K562 (cell line): ENCODE data around the gene PELI3. TPM values are rescaled to one million over a fixed set of nuclear protein-coding genes. Genes with fewer than 3 reads are reported as not detected.

ENCODE experiments used
- ATAC-seq: fragments of 200-7000 bp; cut with Tn5 transposase; 3 replicates; pipeline ENCODE4 v1.9.1; 2020; ENCODE audit warnings: moderate library complexity
- BruUV-seq: library from RNA; stranded (reverse); fragments of 400-500 nt; replicated peaks from 2 replicates; lab custom pipeline; 2021; lab: Mats Ljungman, UMichigan
- CTCF ChIA-PET: fragments of 300-600 bp; formaldehyde crosslinking; extraction: SDS; loops from one replicate; lab custom pipeline; 2021; ENCODE audit warnings: low intra/inter-chr PET ratio; lab: Yijun Ruan, JAX
- POLR2A ChIA-PET: fragments of 300-600, 350-650 bp; sonication (Branson Sonifier 250); formaldehyde crosslinking; extraction: SDS; loops from one replicate; lab custom pipeline; 2021; ENCODE audit warnings: antibody characterized with exemption, inconsistent platforms; lab: Yijun Ruan, JAX
- DNase-seq, 4 experiments: peaks; one replicate each; pipeline versions ENCODE4 v3.0.0 to v3.0.0-alpha.2; 2011 to 2018; ENCODE audit warnings: low spot score in 3 of 4, mixed read lengths in 3 of 4; ENCODE audit errors: extremely low read depth in 1 of 4
- FAIRE-seq: peaks from 2 replicates; lab custom pipeline; 2011; peaks lifted over from hg19 to GRCh38; lab: Jason Lieb, UNC
- H2AFZ ChIP-seq: 2 replicates; pipeline ENCODE4 v1.6.0; 2011; ENCODE audit warnings: low read depth, low read length, control low read depth, inconsistent platforms
- H3K27ac ChIP-seq: fragments of 200-600 bp; 3 replicates; pipeline ENCODE4 v1.8.0; 2011; ENCODE audit warnings: low read depth, mild to moderate bottlenecking, control low read depth, inconsistent platforms, low read length, moderate library complexity, mixed read lengths; ENCODE audit errors: extremely low read depth
- H3K27me3 ChIP-seq, 2 experiments: fragments of 300-600 bp in 1 of 2; 2 replicates in 1 of 2; 3 replicates in 1 of 2; pipeline versions ENCODE4 v1.6.0 to v1.8.0; 2011; ENCODE audit warnings: inconsistent platforms in 2 of 2, low read length in 2 of 2, mild to moderate bottlenecking in 1 of 2, mixed read lengths in 1 of 2, moderate library complexity in 1 of 2; ENCODE audit not compliant: control insufficient read depth in 2 of 2, insufficient read depth in 2 of 2
- H3K36me3 ChIP-seq: fragments of 300-600 bp; 3 replicates; pipeline ENCODE4 v1.8.0; 2011; ENCODE audit warnings: mild to moderate bottlenecking, low read length, inconsistent platforms; ENCODE audit not compliant: control insufficient read depth, insufficient read depth
- H3K4me1 ChIP-seq, 2 experiments: fragments of 200-600 bp in 1 of 2; replicated peaks in 1 of 2; 2 replicates in 1 of 2; 3 replicates in 1 of 2; pipeline versions ENCODE4 v1.5.1 to v1.8.0; 2011; ENCODE audit warnings: inconsistent platforms in 2 of 2, low read length in 2 of 2, mild to moderate bottlenecking in 1 of 2, mixed read lengths in 1 of 2, moderate library complexity in 1 of 2; ENCODE audit not compliant: control insufficient read depth in 2 of 2, insufficient read depth in 2 of 2
- H3K4me2 ChIP-seq: 2 replicates; pipeline ENCODE4 v1.6.1; 2011; ENCODE audit warnings: low read length, control low read depth, inconsistent platforms, mixed read lengths; ENCODE audit not compliant: insufficient read depth
- H3K4me3 ChIP-seq: fragments of 200-600 bp; sonication (generic), shearing (Covaris generic); 2 replicates; pipeline ENCODE4 v1.5.1; 2016; ENCODE audit warnings: control low read depth, inconsistent platforms
- H3K79me2 ChIP-seq: fragments of 200-600 bp; 3 replicates; pipeline ENCODE4 v1.8.0; 2011; ENCODE audit warnings: low read length, inconsistent platforms; ENCODE audit not compliant: control insufficient read depth, insufficient read depth
- H3K9ac ChIP-seq, 2 experiments: 2 replicates each; pipeline versions ENCODE4 v1.6.0 to v1.6.1; 2011; ENCODE audit warnings: low read depth in 2 of 2, low read length in 2 of 2, control low read depth in 1 of 2, inconsistent platforms in 1 of 2, mild to moderate bottlenecking in 1 of 2, mixed read lengths in 1 of 2; ENCODE audit not compliant: insufficient read depth in 1 of 2
- H3K9me1 ChIP-seq: one replicate; pipeline ENCODE4 v1.6.0; 2011; ENCODE audit warnings: inconsistent platforms, mild to moderate bottlenecking, low read length, moderate library complexity; ENCODE audit not compliant: control insufficient read depth, insufficient read depth
- H3K9me3 ChIP-seq: replicated peaks from 2 replicates; pipeline ENCODE4 v1.5.1; 2011; ENCODE audit warnings: low read depth, low read length, inconsistent platforms; ENCODE audit not compliant: control insufficient read depth, insufficient read depth
- H4K20me1 ChIP-seq: replicated peaks from 2 replicates; pipeline ENCODE4 v1.6.1; 2011; ENCODE audit warnings: low read length, inconsistent platforms, mixed read lengths; ENCODE audit not compliant: control insufficient read depth, insufficient read depth
- EP400 ChIP-seq: fragments of 450-650 bp; IDR thresholded peaks from 2 replicates; pipeline ENCODE4 v1.6.1; 2017; ENCODE audit warnings: antibody characterized with exemption, mild to moderate bottlenecking, moderate library complexity
- HNRNPK ChIP-seq: fragments of 200-400 bp; formaldehyde crosslinking; IDR thresholded peaks from one replicate; pipeline ENCODE4 v1.6.1; 2018; ENCODE audit warnings: mild to moderate bottlenecking, low read depth, low read length; ENCODE audit not compliant: poor library complexity, severe bottlenecking
- JUN ChIP-seq, 2 experiments: sonication (generic) in 1 of 2; formaldehyde crosslinking in 1 of 2; IDR thresholded peaks; 2 replicates each; pipeline versions ENCODE4 v1.6.1 to v1.8.0; 2012 to 2022; ENCODE audit warnings: borderline replicate concordance in 2 of 2, mild to moderate bottlenecking in 2 of 2, improper control_type of control experiment in 1 of 2, low read depth in 1 of 2, low read length in 1 of 2, missing genetic modification reagents in 1 of 2
- KDM2B ChIP-seq: fragments of 250-450 bp; sonication (Bioruptor Pico); IDR thresholded peaks from 2 replicates; pipeline ENCODE4 v1.8.0; 2021; ENCODE audit warnings: mild to moderate bottlenecking, moderate library complexity
- MBD2 ChIP-seq: sonication (generic); IDR thresholded peaks from 2 replicates; pipeline ENCODE4 v1.6.1; 2016; ENCODE audit warnings: low read depth, borderline replicate concordance
- MITF ChIP-seq: IDR thresholded peaks from 2 replicates; pipeline ENCODE4 v1.6.1; 2014; ENCODE audit warnings: antibody characterized with exemption
- NUFIP1 ChIP-seq: fragments of 450-650 bp; IDR thresholded peaks from 2 replicates; pipeline ENCODE4 v1.6.1; 2018; ENCODE audit not compliant: partially characterized antibody
- PCBP1 ChIP-seq: fragments of 200-400 bp; formaldehyde crosslinking; IDR thresholded peaks from 2 replicates; pipeline ENCODE4 v1.6.1; 2018; ENCODE audit warnings: mild to moderate bottlenecking, low read depth, low read length; ENCODE audit not compliant: poor library complexity, severe bottlenecking
- PCBP2 ChIP-seq: fragments of 200-400 bp; formaldehyde crosslinking; IDR thresholded peaks from 2 replicates; pipeline ENCODE4 v1.6.1; 2018; ENCODE audit warnings: low read length, low read depth, mild to moderate bottlenecking, moderate library complexity; ENCODE audit not compliant: poor library complexity, severe bottlenecking
- PKNOX1 ChIP-seq: fragments of 450-650 bp; IDR thresholded peaks from 2 replicates; pipeline ENCODE4 v1.6.1; 2016
- RBM17 ChIP-seq: fragments of 200-400 bp; formaldehyde crosslinking; IDR thresholded peaks from 2 replicates; pipeline ENCODE4 v1.6.1; 2017; ENCODE audit warnings: low read depth, mild to moderate bottlenecking, low read length, borderline replicate concordance
- ZNF395 ChIP-seq: fragments of 200-800 bp; sonication (Bioruptor generic); IDR thresholded peaks from 2 replicates; pipeline ENCODE4 v1.6.1; 2017; ENCODE audit warnings: missing genetic modification characterization, missing compliant biosample characterization
- WGBS: fragments of 100-300 bp; shearing (Covaris generic); methylation state at CpG from one replicate; pipeline ENCODE4 v1.1.6; 2016; ENCODE audit warnings: low coverage, mixed read lengths; ENCODE audit not compliant: insufficient coverage; ENCODE audit errors: missing lambda C conversion rate; 5-methylcytosine and 5-hydroxymethylcytosine counted together
- in situ Hi-C: fragments of 300-500 bp; cut with MboI; formaldehyde crosslinking; loops from 4 replicates; pipeline ENCODE4 v1.15.0; 2018; ENCODE audit warnings: inconsistent platforms, mixed read lengths
- intact Hi-C: fragments of 100-400 bp; cut with micrococcal nuclease; formaldehyde crosslinking; loops from 2 replicates; pipeline ENCODE4 v1.14.2; 2022
- polyA plus RNA-seq, 8 experiments: library from polyadenylated mRNA; depleted of rRNA in 4 of 8; stranded (reverse) in 5 of 8; unstranded in 3 of 8; fragments of >200 nt; fragmentation: Nextera tagmentation in 2 of 8; fragmentation: Illumina TruSeq in 1 of 8; extraction: Ambion mirVana in 2 of 8; extraction: Trizol in 1 of 8; gene quantifications; 2 replicates each; pipeline versions ENCODE4 v1.2.1 to v1.2.3, GENCODE V29; 2011 to 2014; ENCODE audit warnings: inconsistent platforms in 1 of 8, missing spikeins in 1 of 8
- total RNA-seq, 7 experiments: library from RNA; depleted of rRNA in 6 of 7; stranded (reverse); fragments of >200 nt in 6 of 7; fragmentation: Illumina TruSeq in 2 of 7; extraction: Trizol in 2 of 7; gene quantifications; 2 replicates each; pipeline versions ENCODE4 v1.2.1 to v1.2.3, GENCODE V29; 2011 to 2021; ENCODE audit warnings: low replicate concordance in 1 of 7

Gene PELI3
- total and polyA plus RNA-seq, 9 of the 15 experiments (the other 6 are each of a cell fraction or from before 2014, with no cell fraction given): 0.17 to 4.2 (median 1.9) TPM

GRCh38 chr11:66462010-66462409, 4.7 kb upstream of the PELI3 start:
- no peak overlapping the region for H3K9ac ChIP-seq
- no peaks in the 10 kb centered on the region for H3K36me3 ChIP-seq
- BruUV-seq: no TSS peak
- ChIA-PET POLR2A (interaction anchor here (0.6 kb wide), 1 partner anchor 10 kb away, joined by 3 read pairs; no protein-coding TSS in a partner anchor), CTCF (no interaction called here)
- in situ Hi-C loops (no loop called here), intact Hi-C loops (no loop called here)
- peaks cover 4 to 9% of the 10 kb centered on the region in 2 experiments; a peak in 3 of 5 replicates for H3K4me1 ChIP-seq
- no peaks in the 10 kb centered on the region; the same call in 1 of the 2 replicates for H4K20me1 ChIP-seq
- no peak for FAIRE-seq
- no peaks in the 10 kb centered on the region for H3K27me3 ChIP-seq
- ATAC-seq: no peak
- no peak overlapping the region for H3K27ac ChIP-seq
- H3K79me2 ChIP-seq: no peaks in the 10 kb centered on the region
- DNase-seq: no peak
- H3K4me2 ChIP-seq: no peak overlapping the region
- no peak overlapping the region for H2AFZ ChIP-seq
- H3K4me3 ChIP-seq: no peak overlapping the region
- no peaks in the 10 kb centered on the region for H3K9me1 ChIP-seq
- H3K9me3 ChIP-seq: peaks cover 4% of the 10 kb centered on the region; the same call in 1 of the 2 replicates
- peak; percentile 81 for TF ChIP-seq HNRNPK
- TF ChIP-seq PCBP1: peak; percentile 89
- peak; percentile 82 for TF ChIP-seq PCBP2
- TF ChIP-seq KDM2B (CRISPR knock-in tag): no peak

- Histone ChIP-seq H3K4me2 (no peak overlapping the region), H3K9ac (no peak overlapping the region), H3K9me3 (peaks cover 4% of the 10 kb centered on the region; the same call in 1 of the 2 replicates), H3K4me3 (no peak overlapping the region), H2AFZ (no peak overlapping the region), H3K27ac (no peak overlapping the region), H3K36me3 (no peaks in the 10 kb centered on the region), H3K79me2 (no peaks in the 10 kb centered on the region), H3K9me1 (no peaks in the 10 kb centered on the region), H4K20me1 (peaks cover 3% of the 10 kb centered on the region; the same call in 1 of the 2 replicates), H3K4me1 (peaks cover 0 to 17% of the 10 kb centered on the region in 2 experiments; a peak in 3 of 5 replicates), H3K27me3 (no peaks in the 10 kb centered on the region)
- DNase-seq (no peak), FAIRE-seq (no peak), ATAC-seq (no peak)
- intact Hi-C loops (no loop called here), in situ Hi-C loops (no loop called here)
- no TSS peak for BruUV-seq
- WGBS: 16% methylated on average over 3 of the region's 3 CpGs
- POLR2A ChIA-PET: interaction anchor here (0.6 kb wide), 1 partner anchor 98 kb away, joined by 3 read pairs; no protein-coding TSS in a partner anchor
- CTCF ChIA-PET: no interaction called here
- TF ChIP-seq NUFIP1 (no peak), MITF (no peak), PKNOX1 (no peak), RBM17 (no peak), JUN (IDR thresholded peaks at IDR 0.05; ENCODE audit: borderline replicate concordance, low read depth, low read length) (no peak), JUN (CRISPR knock-in tag; IDR thresholded peaks at IDR 0.05; ENCODE audit: borderline replicate concordance) (no peak), MBD2 (no peak), ZNF395 (CRISPR knock-in tag) (no peak), EP400 (no peak)
Measured at GRCh38 chr11:66462911-66463310, 3.8 kb upstream of the PELI3 start.
